Right lobe of liver (tissue), 4 donors: ENCODE results near the gene S1PR4.
"Not testable (repeated sequence)": the region's sequence is repeated elsewhere in the genome, so short reads cannot be mapped to it uniquely, and the experiment has no call there.

Experiments
- POLR2A ChIP-seq: fragments of 450-650 bp; IDR thresholded peaks from one replicate; pipeline ENCODE4 v1.6.1; 2017; ENCODE audit warnings: antibody characterized with exemption, mild to moderate bottlenecking
- TF ChIP-seq, protein P1 (sequence below), 4 donors: fragments of 200-600 bp in 3 of 4; fragments of 450-650 bp in 1 of 4; IDR thresholded peaks; one replicate each; pipeline versions ENCODE4 v1.5.1 to v1.8.0; 2016 to 2022; ENCODE audit warnings: antibody characterized with exemption in 4 of 4, mild to moderate bottlenecking in 2 of 4
- donor health status: DM: no; HTN: no; CAD: no.
- donor health status: DM: no; HTN: no; CAD: no.
- donor health status: DM: no; HTN: yes; CAD: no.

GRCh38 chr19:3202895-3203294 is 24.3 kb downstream of the S1PR4 start:
- not testable (repeated sequence) for TF ChIP-seq POLR2A
- TF ChIP-seq, protein P1, sequence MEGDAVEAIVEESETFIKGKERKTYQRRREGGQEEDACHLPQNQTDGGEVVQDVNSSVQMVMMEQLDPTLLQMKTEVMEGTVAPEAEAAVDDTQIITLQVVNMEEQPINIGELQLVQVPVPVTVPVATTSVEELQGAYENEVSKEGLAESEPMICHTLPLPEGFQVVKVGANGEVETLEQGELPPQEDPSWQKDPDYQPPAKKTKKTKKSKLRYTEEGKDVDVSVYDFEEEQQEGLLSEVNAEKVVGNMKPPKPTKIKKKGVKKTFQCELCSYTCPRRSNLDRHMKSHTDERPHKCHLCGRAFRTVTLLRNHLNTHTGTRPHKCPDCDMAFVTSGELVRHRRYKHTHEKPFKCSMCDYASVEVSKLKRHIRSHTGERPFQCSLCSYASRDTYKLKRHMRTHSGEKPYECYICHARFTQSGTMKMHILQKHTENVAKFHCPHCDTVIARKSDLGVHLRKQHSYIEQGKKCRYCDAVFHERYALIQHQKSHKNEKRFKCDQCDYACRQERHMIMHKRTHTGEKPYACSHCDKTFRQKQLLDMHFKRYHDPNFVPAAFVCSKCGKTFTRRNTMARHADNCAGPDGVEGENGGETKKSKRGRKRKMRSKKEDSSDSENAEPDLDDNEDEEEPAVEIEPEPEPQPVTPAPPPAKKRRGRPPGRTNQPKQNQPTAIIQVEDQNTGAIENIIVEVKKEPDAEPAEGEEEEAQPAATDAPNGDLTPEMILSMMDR (IDR thresholded peaks at IDR 0.05) = not testable (repeated sequence)
